GM19351 (cell line): Measurements from ENCODE around the gene WASF2.
A peak's percentile ranks its signal among the peaks of the same experiment; 100 is the strongest.
"Not testable (repeated sequence)": the region's sequence is repeated elsewhere in the genome, so short reads cannot be mapped to it uniquely, and the experiment has no call there.

Experiments used
- ATAC-seq: cut with Tn5 transposase; IDR thresholded peaks from one replicate; pipeline ENCODE4 v1.9.1; 2021; ENCODE audit warnings: mild to moderate bottlenecking, moderate library complexity; ENCODE audit not compliant: unreplicated experiment

WASF2 gene

GRCh38 chr1:27499142-27499541, 9.2 kb upstream of the WASF2 start:
- ATAC-seq = no peak

- no peak for ATAC-seq
Observed at GRCh38 chr1:27496604-27497155, 6.7 kb upstream of the WASF2 start.

GRCh38 chr1:27492796-27493195, 2.8 kb upstream of the WASF2 start:
- no peak for ATAC-seq

GRCh38 chr1:27491748-27492700, 2.1 kb upstream of the WASF2 start:
- no peak for ATAC-seq

GRCh38 chr1:27489501-27489972, 430 bp downstream of the WASF2 start:
- peak; percentile 13 for ATAC-seq

- ATAC-seq = no peak
Observed at GRCh38 chr1:27487966-27488884, 1.7 kb downstream of the WASF2 start.

GRCh38 chr1:27485363-27485762, 4.6 kb downstream of the WASF2 start:
- ATAC-seq = no peak

- ATAC-seq = no peak
Observed at GRCh38 chr1:27483659-27484058, 6.3 kb downstream of the WASF2 start.

GRCh38 chr1:27481994-27482620, 7.9 kb downstream of the WASF2 start:
- ATAC-seq = peak; percentile 44

GRCh38 chr1:27478098-27478497, 11.9 kb downstream of the WASF2 start:
- ATAC-seq = no peak

GRCh38 chr1:27476237-27476636, 13.7 kb downstream of the WASF2 start:
- ATAC-seq = no peak

GRCh38 chr1:27475720-27476119, 14.2 kb downstream of the WASF2 start:
- no peak for ATAC-seq

- no peak for ATAC-seq
Observed at GRCh38 chr1:27473755-27474154, 16.2 kb downstream of the WASF2 start.

- not testable (repeated sequence) for ATAC-seq
Observed at GRCh38 chr1:27472098-27472497, 17.9 kb downstream of the WASF2 start.

GRCh38 chr1:27471477-27471876, 18.5 kb downstream of the WASF2 start:
- ATAC-seq = no peak

- ATAC-seq = no peak
Observed at GRCh38 chr1:27469334-27469733, 20.6 kb downstream of the WASF2 start.

- ATAC-seq = not testable (repeated sequence)
Observed at GRCh38 chr1:27468378-27468777, 21.6 kb downstream of the WASF2 start.

GRCh38 chr1:27464926-27465647, 24.9 kb downstream of the WASF2 start:
- no peak for ATAC-seq

GRCh38 chr1:27463916-27464315, 26.1 kb downstream of the WASF2 start:
- ATAC-seq = not testable (repeated sequence)

- ATAC-seq = not testable (repeated sequence)
Observed at GRCh38 chr1:27458521-27458920, 31.4 kb downstream of the WASF2 start.
